GM23338 (cell line): ENCODE results near the gene EBF4.

Experiments
- CREB1 ChIP-seq: fragments of 250-450 bp; sonication (Bioruptor Pico); IDR thresholded peaks from 2 replicates; pipeline ENCODE4 v1.5.0; 2020; ENCODE audit warnings: low read depth, mild to moderate bottlenecking, moderate library complexity
- ETS1 ChIP-seq: IDR thresholded peaks from 2 replicates; pipeline ENCODE4 v1.6.1; 2016; ENCODE audit warnings: antibody characterized with exemption
- EZH2 ChIP-seq: fragments of 200-600 bp; sonication (generic); IDR thresholded peaks from one replicate; pipeline ENCODE4 v1.8.0; 2017; ENCODE audit warnings: antibody characterized with exemption, mild to moderate bottlenecking, low read depth; ENCODE audit not compliant: unreplicated experiment
- EZH2phosphoT487 ChIP-seq: fragments of 200-600 bp; sonication (generic); IDR thresholded peaks from one replicate; pipeline ENCODE4 v1.8.1; 2018; ENCODE audit warnings: antibody characterized with exemption; ENCODE audit not compliant: unreplicated experiment
- JUNB ChIP-seq: IDR thresholded peaks from one replicate; pipeline ENCODE4 v1.6.1; 2016; ENCODE audit warnings: antibody characterized with exemption; ENCODE audit not compliant: unreplicated experiment
- NANOG ChIP-seq: IDR thresholded peaks from 2 replicates; pipeline ENCODE4 v1.6.1; 2016; ENCODE audit warnings: antibody characterized with exemption, borderline replicate concordance
- POLR2AphosphoS5 ChIP-seq: IDR thresholded peaks from 2 replicates; pipeline ENCODE4 v1.6.1; 2016; ENCODE audit warnings: antibody characterized with exemption, low read depth
- TF ChIP-seq, protein P1 (sequence below), 2 experiments: fragments of 200-600 bp in 1 of 2; sonication (generic) in 1 of 2; conservative IDR thresholded peaks; 2 replicates each; pipeline versions ENCODE4 v1.5.1 to v1.6.1; 2016 to 2017; ENCODE audit warnings: antibody characterized with exemption in 2 of 2, low read depth in 2 of 2, mild to moderate bottlenecking in 2 of 2, moderate library complexity in 1 of 2

GRCh38 chr20:2806351-2806701, 113.7 kb downstream of the EBF4 start:
- TF ChIP-seq POLR2AphosphoS5 (no peak), CREB1 (CRISPR knock-in tag) (no peak), EZH2 (peak; percentile 17), JUNB (no peak), NANOG (no peak), EZH2phosphoT487 (no peak), ETS1 (no peak)
- TF ChIP-seq, protein P1, sequence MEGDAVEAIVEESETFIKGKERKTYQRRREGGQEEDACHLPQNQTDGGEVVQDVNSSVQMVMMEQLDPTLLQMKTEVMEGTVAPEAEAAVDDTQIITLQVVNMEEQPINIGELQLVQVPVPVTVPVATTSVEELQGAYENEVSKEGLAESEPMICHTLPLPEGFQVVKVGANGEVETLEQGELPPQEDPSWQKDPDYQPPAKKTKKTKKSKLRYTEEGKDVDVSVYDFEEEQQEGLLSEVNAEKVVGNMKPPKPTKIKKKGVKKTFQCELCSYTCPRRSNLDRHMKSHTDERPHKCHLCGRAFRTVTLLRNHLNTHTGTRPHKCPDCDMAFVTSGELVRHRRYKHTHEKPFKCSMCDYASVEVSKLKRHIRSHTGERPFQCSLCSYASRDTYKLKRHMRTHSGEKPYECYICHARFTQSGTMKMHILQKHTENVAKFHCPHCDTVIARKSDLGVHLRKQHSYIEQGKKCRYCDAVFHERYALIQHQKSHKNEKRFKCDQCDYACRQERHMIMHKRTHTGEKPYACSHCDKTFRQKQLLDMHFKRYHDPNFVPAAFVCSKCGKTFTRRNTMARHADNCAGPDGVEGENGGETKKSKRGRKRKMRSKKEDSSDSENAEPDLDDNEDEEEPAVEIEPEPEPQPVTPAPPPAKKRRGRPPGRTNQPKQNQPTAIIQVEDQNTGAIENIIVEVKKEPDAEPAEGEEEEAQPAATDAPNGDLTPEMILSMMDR (conservative IDR thresholded peaks at IDR 0.05; ENCODE audit: low read depth in 2 of 2), result no peak
